Body of pancreas (tissue), 4 donors: Measurements from ENCODE around the gene MVB12A. TPM values are rescaled to one million over a fixed set of nuclear protein-coding genes. Genes with fewer than 3 reads are reported as not detected.

Experiments used
- ATAC-seq: fragments of 150-250 bp; one replicate; pipeline ENCODE4 v1.9.1; 2016
- DNase-seq, 4 donors: peaks; one replicate each; pipeline ENCODE4 v3.0.0-alpha.2; 2019
- H3K27ac ChIP-seq, 4 donors: fragments of 200-600 bp; sonication (generic); 1 replicate in 3 of 4; 2 replicates in 1 of 4; pipeline versions ENCODE4 v1.5.1 to v1.6.1; 2016 to 2019; ENCODE audit warnings: mild to moderate bottlenecking in 1 of 4, mixed read lengths in 1 of 4, moderate library complexity in 1 of 4
- H3K27me3 ChIP-seq, 2 donors: fragments of 200-600 bp; sonication (generic); one replicate each; pipeline ENCODE4 v1.6.0; 2016; ENCODE audit warnings: mild to moderate bottlenecking in 1 of 2
- H3K36me3 ChIP-seq, 2 donors: fragments of 200-600 bp; sonication (generic); replicated peaks in 1 of 2; 2 replicates each; pipeline ENCODE4 v1.5.1; 2016; ENCODE audit warnings: low read depth in 2 of 2; ENCODE audit not compliant: insufficient read depth in 1 of 2
- H3K4me1 ChIP-seq: fragments of 200-600 bp; sonication (generic); one replicate; pipeline ENCODE4 v1.6.0; 2016
- H3K4me3 ChIP-seq, 2 donors: fragments of 200-600 bp; sonication (generic); 1 replicate in 1 of 2; 2 replicates in 1 of 2; pipeline ENCODE4 v1.5.1; 2016 to 2019
- H3K9me3 ChIP-seq, 3 donors: fragments of 200-600 bp; sonication (generic); 1 replicate in 2 of 3; 2 replicates in 1 of 3; pipeline ENCODE4 v1.5.1; 2016
- POLR2A ChIP-seq, 3 donors: fragments of 450-650 bp; IDR thresholded peaks; one replicate each; pipeline ENCODE4 v1.6.1; 2016; ENCODE audit warnings: antibody characterized with exemption in 3 of 3, mild to moderate bottlenecking in 2 of 3
- WGBS, 2 donors: methylation state at CpG; one replicate each; pipeline ENCODE4 v1.1.5; 2017; 5-methylcytosine and 5-hydroxymethylcytosine counted together
- intact Hi-C: fragments of 100-400 bp; cut with DNase I; formaldehyde crosslinking; loops from one replicate; pipeline ENCODE4 v1.15.1; 2023
- total RNA-seq, 2 donors: library from RNA; depleted of rRNA; stranded (reverse); fragments of >200 nt; gene quantifications; one replicate each; pipeline ENCODE4 v1.1.0, GENCODE V29; 2016
- TF ChIP-seq, protein P1 (sequence below), 7 experiments: fragments of 450-650 bp in 4 of 7; fragments of 200-600 bp in 3 of 7; sonication (generic) in 3 of 7; IDR thresholded peaks; one replicate each; pipeline ENCODE4 v1.5.1; 2016 to 2019; ENCODE audit warnings: antibody characterized with exemption in 7 of 7

The MVB12A gene
- total RNA-seq, 2 donors from 2014 or later: 33.3 to 34.8 TPM

DNA sequence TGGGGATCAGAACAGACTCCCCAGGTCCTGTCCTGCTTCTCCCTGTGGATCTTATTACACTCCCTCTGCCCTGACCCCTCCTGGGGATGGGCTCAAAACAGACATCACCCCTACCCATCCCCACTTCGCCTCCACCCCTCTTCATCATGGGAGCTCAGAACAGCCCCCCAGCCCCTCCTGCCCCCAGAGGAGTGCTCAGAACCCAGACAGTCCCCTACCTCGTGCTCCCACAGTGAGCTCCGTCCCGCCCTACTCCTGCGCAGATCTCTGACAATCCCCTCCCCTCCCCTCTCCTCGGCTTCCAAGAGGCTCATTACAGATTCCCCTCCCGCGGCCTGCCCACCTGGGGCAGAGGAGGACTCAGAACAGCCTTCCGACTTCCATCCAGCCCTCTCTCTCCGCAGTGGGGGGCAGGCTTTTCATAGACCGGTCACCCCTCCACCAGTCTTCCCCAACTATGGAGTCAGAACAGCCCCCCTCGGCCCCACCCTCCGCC is 34.8 kb downstream of the MVB12A start:
- ATAC-seq (no peak), DNase-seq (no peak)
- Histone ChIP-seq H3K36me3 (no peaks in the 10 kb centered on the region), H3K9me3 (no peaks in the 10 kb centered on the region), H3K4me1 (peaks cover 10% of the 10 kb centered on the region), H3K4me3 (no peak overlapping the region), H3K27ac (no peak overlapping the region), H3K27me3 (peaks cover 0 to 25% of the 10 kb centered on the region in 2 donors)
- TF ChIP-seq, protein P1, sequence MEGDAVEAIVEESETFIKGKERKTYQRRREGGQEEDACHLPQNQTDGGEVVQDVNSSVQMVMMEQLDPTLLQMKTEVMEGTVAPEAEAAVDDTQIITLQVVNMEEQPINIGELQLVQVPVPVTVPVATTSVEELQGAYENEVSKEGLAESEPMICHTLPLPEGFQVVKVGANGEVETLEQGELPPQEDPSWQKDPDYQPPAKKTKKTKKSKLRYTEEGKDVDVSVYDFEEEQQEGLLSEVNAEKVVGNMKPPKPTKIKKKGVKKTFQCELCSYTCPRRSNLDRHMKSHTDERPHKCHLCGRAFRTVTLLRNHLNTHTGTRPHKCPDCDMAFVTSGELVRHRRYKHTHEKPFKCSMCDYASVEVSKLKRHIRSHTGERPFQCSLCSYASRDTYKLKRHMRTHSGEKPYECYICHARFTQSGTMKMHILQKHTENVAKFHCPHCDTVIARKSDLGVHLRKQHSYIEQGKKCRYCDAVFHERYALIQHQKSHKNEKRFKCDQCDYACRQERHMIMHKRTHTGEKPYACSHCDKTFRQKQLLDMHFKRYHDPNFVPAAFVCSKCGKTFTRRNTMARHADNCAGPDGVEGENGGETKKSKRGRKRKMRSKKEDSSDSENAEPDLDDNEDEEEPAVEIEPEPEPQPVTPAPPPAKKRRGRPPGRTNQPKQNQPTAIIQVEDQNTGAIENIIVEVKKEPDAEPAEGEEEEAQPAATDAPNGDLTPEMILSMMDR (IDR thresholded peaks at IDR 0.05): no peak
- no peak for TF ChIP-seq POLR2A (IDR thresholded peaks at IDR 0.05)
- intact Hi-C loops: no loop called here
- WGBS, 2 donors: 8 to 11% methylated on average over 11 to 12 of the region's 13 CpGs

DNA sequence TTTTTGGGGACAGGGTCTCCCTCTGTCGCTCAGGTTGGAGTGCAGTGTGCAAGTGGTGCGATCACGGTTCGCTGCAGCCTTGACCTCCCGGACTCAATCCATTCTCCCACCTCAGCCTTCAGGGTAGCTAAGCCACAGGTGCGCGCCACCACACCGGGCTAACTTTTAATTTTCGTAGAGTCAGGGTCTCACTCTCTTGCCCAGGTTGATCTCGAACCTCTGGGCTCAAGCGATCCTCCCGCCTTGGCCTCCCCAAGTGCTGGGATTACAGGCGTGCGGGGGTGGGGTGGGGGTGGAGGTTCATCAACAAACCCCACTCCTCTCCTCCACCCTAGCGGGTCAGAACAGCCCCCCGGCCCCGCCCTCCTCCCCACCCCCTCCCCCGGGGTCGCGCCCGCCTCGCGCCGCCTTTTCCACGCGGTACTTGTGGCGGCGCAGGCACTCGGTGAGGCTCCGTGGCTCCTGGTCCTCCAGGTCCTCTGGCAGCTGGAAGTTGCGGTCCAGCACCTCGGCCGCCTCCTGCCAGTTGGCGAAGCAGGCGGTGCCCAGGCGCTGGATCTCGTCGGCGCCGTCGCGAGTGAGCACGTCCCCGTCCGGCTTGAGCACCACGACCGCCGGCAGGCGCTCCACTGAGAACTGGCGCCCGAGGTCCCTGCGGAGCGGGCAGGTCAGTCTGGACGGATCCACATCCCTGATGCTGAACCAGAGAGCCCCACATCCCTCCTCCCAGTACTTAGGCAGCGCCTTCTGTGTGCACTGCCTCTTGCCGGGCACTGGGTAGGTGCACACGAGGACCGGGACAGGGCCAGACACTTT is 35.7 kb downstream of the MVB12A start:
- peaks cover 10% of the 10 kb centered on the region for H3K4me1 ChIP-seq
- no peak overlapping the region for H3K4me3 ChIP-seq
- no peak overlapping the region for H3K27ac ChIP-seq
- H3K36me3 ChIP-seq: no peaks in the 10 kb centered on the region
- peak; percentile 15 for ATAC-seq
- H3K27me3 ChIP-seq: peaks cover 0 to 25% of the 10 kb centered on the region in 2 donors
- intact Hi-C loops: no loop called here
- DNase-seq: peak in 1 of 4 donors; percentile 33
- 13 to 28% methylated on average over 19 to 56 of the region's 58 CpGs for WGBS, 2 donors
- TF ChIP-seq POLR2A (IDR thresholded peaks at IDR 0.05): no peak
- TF ChIP-seq, protein P1 (IDR thresholded peaks at IDR 0.05): no peak
- H3K9me3 ChIP-seq: no peaks in the 10 kb centered on the region

DNA sequence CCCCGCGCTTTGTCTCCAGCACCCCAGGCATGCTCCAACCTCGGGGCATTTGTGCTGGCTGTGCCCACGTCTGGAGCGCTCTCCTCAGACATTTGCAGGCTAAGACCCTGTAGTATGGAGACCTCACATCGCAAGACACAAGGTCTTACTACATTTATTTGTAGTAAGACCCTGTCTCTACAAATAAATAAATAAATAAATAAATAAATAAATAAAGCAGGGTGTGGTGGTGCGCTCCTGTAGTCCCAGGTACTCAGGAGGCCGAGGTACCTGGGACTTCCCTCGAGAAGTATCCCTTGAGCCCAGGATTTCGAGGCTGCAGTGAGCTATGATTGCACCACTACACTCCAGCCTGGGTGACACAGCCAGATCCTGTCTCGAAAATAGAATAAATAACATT is 36.3 kb downstream of the MVB12A start:
- Histone ChIP-seq H3K4me1 (peaks cover 10% of the 10 kb centered on the region), H3K27ac (no peak overlapping the region), H3K9me3 (no peaks in the 10 kb centered on the region), H3K4me3 (no peak overlapping the region), H3K27me3 (peaks cover 0 to 25% of the 10 kb centered on the region in 2 donors), H3K36me3 (no peaks in the 10 kb centered on the region)
- intact Hi-C loops: no loop called here
- ATAC-seq (no peak), DNase-seq (no peak)
- TF ChIP-seq POLR2A (IDR thresholded peaks at IDR 0.05): no peak
- TF ChIP-seq, protein P1 (IDR thresholded peaks at IDR 0.05): no peak
- WGBS, 2 donors: 69 to 71% methylated on average over 6 to 11 of the region's 11 CpGs

DNA sequence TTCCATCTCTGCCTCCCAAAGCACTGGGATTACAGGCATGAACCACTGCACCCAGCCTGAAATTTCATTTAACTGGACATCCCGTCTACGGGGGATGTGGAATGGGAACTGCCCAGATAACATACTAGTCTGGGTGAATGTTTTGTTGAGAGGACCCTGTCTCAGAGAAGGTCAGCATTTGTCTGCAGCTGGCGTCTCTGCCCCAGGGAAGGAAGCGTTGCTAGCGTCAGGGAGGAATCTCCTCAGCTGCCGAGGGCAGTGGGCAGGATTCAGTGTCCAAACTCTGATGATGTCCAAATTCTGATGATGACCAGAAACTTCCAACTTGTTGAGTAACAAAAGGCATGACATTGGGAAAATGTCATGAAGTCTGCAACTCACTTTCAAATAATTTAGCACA is 37.8 kb downstream of the MVB12A start:
- H3K9me3 ChIP-seq: no peaks in the 10 kb centered on the region
- peaks cover 10% of the 10 kb centered on the region for H3K4me1 ChIP-seq
- 19 to 38% methylated on average over 3 to 6 of the region's 6 CpGs for WGBS, 2 donors
- DNase-seq: no peak
- H3K27ac ChIP-seq: no peak overlapping the region
- no peaks in the 10 kb centered on the region for H3K36me3 ChIP-seq
- no peak for ATAC-seq
- intact Hi-C loops: no loop called here
- H3K4me3 ChIP-seq: no peak overlapping the region
- peaks cover 0 to 25% of the 10 kb centered on the region in 2 donors for H3K27me3 ChIP-seq
- no peak for TF ChIP-seq POLR2A (IDR thresholded peaks at IDR 0.05)
- TF ChIP-seq, protein P1 (IDR thresholded peaks at IDR 0.05): no peak
